PFSK-1 (cell line): ENCODE results near the gene ABCA7.

Source experiments
- FOXP2 ChIP-seq: optimal IDR thresholded peaks from 2 replicates; pipeline ENCODE3; 2011; ENCODE audit warnings: borderline replicate concordance, control low read depth, inconsistent platforms; ENCODE audit not compliant: insufficient read depth; ENCODE audit errors: extremely low read length, extremely low read depth
- POLR2AphosphoS5 ChIP-seq: IDR thresholded peaks from 2 replicates; pipeline ENCODE4 v1.6.1; 2012; ENCODE audit warnings: low read depth, mild to moderate bottlenecking, control low read depth, low read length, moderate library complexity
- REST ChIP-seq, 2 experiments: IDR thresholded peaks; 2 replicates each; pipeline versions ENCODE4 v1.6.1 to v1.8.0; 2011 to 2012; ENCODE audit warnings: low read depth in 2 of 2, low read length in 2 of 2, control low read depth in 1 of 2, inconsistent platforms in 1 of 2, mild to moderate bottlenecking in 1 of 2, moderate library complexity in 1 of 2; ENCODE audit not compliant: insufficient read depth in 1 of 2
- SIN3A ChIP-seq: IDR thresholded peaks from 2 replicates; pipeline ENCODE4 v1.6.1; 2012; ENCODE audit warnings: mild to moderate bottlenecking, low read length, moderate library complexity, borderline replicate concordance; ENCODE audit not compliant: insufficient read depth
- TAF1 ChIP-seq: IDR thresholded peaks from 2 replicates; pipeline ENCODE4 v1.6.1; 2012; ENCODE audit warnings: low read length, control low read depth, borderline replicate concordance; ENCODE audit not compliant: insufficient read depth

DNA sequence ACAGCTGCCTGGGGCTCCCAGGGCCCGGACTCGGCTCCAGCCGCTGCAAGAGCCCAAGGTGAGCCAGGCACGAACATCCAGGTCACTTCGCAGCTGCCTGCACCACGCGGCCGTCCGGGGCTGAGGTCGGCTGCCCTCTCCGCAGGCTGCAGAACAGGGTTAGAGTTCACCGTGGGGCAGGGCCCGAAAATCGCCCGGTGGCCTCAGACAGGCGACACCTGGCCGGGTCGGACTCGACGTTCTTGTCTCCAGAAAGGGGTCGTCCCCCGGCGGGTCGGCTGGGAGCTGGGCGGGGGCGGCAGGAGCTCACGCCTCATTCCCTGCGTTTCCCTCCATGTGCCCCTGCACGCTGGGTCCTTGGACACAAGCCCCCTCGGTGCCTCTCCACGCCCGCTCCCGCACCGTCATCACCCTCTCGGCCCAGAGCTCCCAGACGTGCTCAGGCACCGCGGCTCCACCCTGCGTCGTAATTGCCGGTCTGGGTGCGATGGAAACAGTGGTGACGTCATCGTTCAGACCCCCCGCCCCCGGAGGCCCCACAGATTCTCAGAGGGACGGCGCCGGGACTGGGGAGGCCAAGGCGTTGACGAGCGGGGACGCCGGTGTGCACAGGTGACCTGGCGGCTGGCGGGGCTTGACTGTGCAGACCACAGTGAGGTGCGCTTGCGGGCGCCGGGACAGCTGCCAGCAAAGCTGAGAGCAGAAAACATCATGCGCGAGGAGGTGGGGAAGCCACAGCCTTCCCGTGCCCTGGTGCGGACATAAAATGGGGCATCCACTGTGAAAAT, 43.7 kb upstream of the ABCA7 start:
- TF ChIP-seq POLR2AphosphoS5 (no peak), SIN3A (no peak), REST (IDR thresholded peaks at IDR 0.05; ENCODE audit: insufficient read depth in 1 of 2, low read depth in 2 of 2, low read length in 2 of 2) (no peak), TAF1 (no peak), FOXP2 (no peak)
